K562 (cell line): Measurements from ENCODE around the gene GTSE1. TPM values are rescaled to one million over a fixed set of nuclear protein-coding genes. Genes with fewer than 3 reads are reported as not detected.

Experiments
- ATAC-seq: fragments of 200-7000 bp; cut with Tn5 transposase; 3 replicates; pipeline ENCODE4 v1.9.1; 2020; ENCODE audit warnings: moderate library complexity
- BruUV-seq: library from RNA; stranded (reverse); fragments of 400-500 nt; replicated peaks from 2 replicates; lab custom pipeline; 2021; lab: Mats Ljungman, UMichigan
- CTCF ChIA-PET: fragments of 300-600 bp; formaldehyde crosslinking; extraction: SDS; loops from one replicate; lab custom pipeline; 2021; ENCODE audit warnings: low intra/inter-chr PET ratio; lab: Yijun Ruan, JAX
- POLR2A ChIA-PET: fragments of 300-600, 350-650 bp; sonication (Branson Sonifier 250); formaldehyde crosslinking; extraction: SDS; loops from one replicate; lab custom pipeline; 2021; ENCODE audit warnings: antibody characterized with exemption, inconsistent platforms; lab: Yijun Ruan, JAX
- DNase-seq, 4 experiments: peaks; one replicate each; pipeline versions ENCODE4 v3.0.0 to v3.0.0-alpha.2; 2011 to 2018; ENCODE audit warnings: low spot score in 3 of 4, mixed read lengths in 3 of 4; ENCODE audit errors: extremely low read depth in 1 of 4
- FAIRE-seq: peaks from 2 replicates; lab custom pipeline; 2011; peaks lifted over from hg19 to GRCh38; lab: Jason Lieb, UNC
- H2AFZ ChIP-seq: 2 replicates; pipeline ENCODE4 v1.6.0; 2011; ENCODE audit warnings: low read depth, low read length, control low read depth, inconsistent platforms
- H3K27ac ChIP-seq: fragments of 200-600 bp; 3 replicates; pipeline ENCODE4 v1.8.0; 2011; ENCODE audit warnings: low read depth, mild to moderate bottlenecking, control low read depth, inconsistent platforms, low read length, moderate library complexity, mixed read lengths; ENCODE audit errors: extremely low read depth
- H3K27me3 ChIP-seq, 2 experiments: fragments of 300-600 bp in 1 of 2; 2 replicates in 1 of 2; 3 replicates in 1 of 2; pipeline versions ENCODE4 v1.6.0 to v1.8.0; 2011; ENCODE audit warnings: inconsistent platforms in 2 of 2, low read length in 2 of 2, mild to moderate bottlenecking in 1 of 2, mixed read lengths in 1 of 2, moderate library complexity in 1 of 2; ENCODE audit not compliant: control insufficient read depth in 2 of 2, insufficient read depth in 2 of 2
- H3K36me3 ChIP-seq: fragments of 300-600 bp; 3 replicates; pipeline ENCODE4 v1.8.0; 2011; ENCODE audit warnings: mild to moderate bottlenecking, low read length, inconsistent platforms; ENCODE audit not compliant: control insufficient read depth, insufficient read depth
- H3K4me1 ChIP-seq, 2 experiments: fragments of 200-600 bp in 1 of 2; replicated peaks in 1 of 2; 2 replicates in 1 of 2; 3 replicates in 1 of 2; pipeline versions ENCODE4 v1.5.1 to v1.8.0; 2011; ENCODE audit warnings: inconsistent platforms in 2 of 2, low read length in 2 of 2, mild to moderate bottlenecking in 1 of 2, mixed read lengths in 1 of 2, moderate library complexity in 1 of 2; ENCODE audit not compliant: control insufficient read depth in 2 of 2, insufficient read depth in 2 of 2
- H3K4me2 ChIP-seq: 2 replicates; pipeline ENCODE4 v1.6.1; 2011; ENCODE audit warnings: low read length, control low read depth, inconsistent platforms, mixed read lengths; ENCODE audit not compliant: insufficient read depth
- H3K4me3 ChIP-seq: fragments of 200-600 bp; sonication (generic), shearing (Covaris generic); 2 replicates; pipeline ENCODE4 v1.5.1; 2016; ENCODE audit warnings: control low read depth, inconsistent platforms
- H3K79me2 ChIP-seq: fragments of 200-600 bp; 3 replicates; pipeline ENCODE4 v1.8.0; 2011; ENCODE audit warnings: low read length, inconsistent platforms; ENCODE audit not compliant: control insufficient read depth, insufficient read depth
- H3K9ac ChIP-seq, 2 experiments: 2 replicates each; pipeline versions ENCODE4 v1.6.0 to v1.6.1; 2011; ENCODE audit warnings: low read depth in 2 of 2, low read length in 2 of 2, control low read depth in 1 of 2, inconsistent platforms in 1 of 2, mild to moderate bottlenecking in 1 of 2, mixed read lengths in 1 of 2; ENCODE audit not compliant: insufficient read depth in 1 of 2
- H3K9me1 ChIP-seq: one replicate; pipeline ENCODE4 v1.6.0; 2011; ENCODE audit warnings: inconsistent platforms, mild to moderate bottlenecking, low read length, moderate library complexity; ENCODE audit not compliant: control insufficient read depth, insufficient read depth
- H3K9me3 ChIP-seq: replicated peaks from 2 replicates; pipeline ENCODE4 v1.5.1; 2011; ENCODE audit warnings: low read depth, low read length, inconsistent platforms; ENCODE audit not compliant: control insufficient read depth, insufficient read depth
- H4K20me1 ChIP-seq: replicated peaks from 2 replicates; pipeline ENCODE4 v1.6.1; 2011; ENCODE audit warnings: low read length, inconsistent platforms, mixed read lengths; ENCODE audit not compliant: control insufficient read depth, insufficient read depth
- CBX5 ChIP-seq: IDR thresholded peaks from 2 replicates; pipeline ENCODE4 v1.6.1; 2014; ENCODE audit warnings: low read depth, borderline replicate concordance
- CHD4 ChIP-seq: fragments of 200-600 bp; sonication (generic); IDR thresholded peaks from 3 replicates; pipeline ENCODE4 v1.6.1; 2012; ENCODE audit warnings: low read depth, mild to moderate bottlenecking, mixed read lengths, low read length, inconsistent platforms; ENCODE audit not compliant: insufficient read depth, insufficient replicate concordance, poor library complexity, severe bottlenecking
- ERF ChIP-seq: fragments of 450-650 bp; formaldehyde crosslinking; IDR thresholded peaks from 2 replicates; pipeline ENCODE4 v1.4.0; 2020; ENCODE audit warnings: mild to moderate bottlenecking, mixed read lengths
- MAFF ChIP-seq: IDR thresholded peaks from 2 replicates; pipeline ENCODE4 v1.6.1; 2012; ENCODE audit warnings: low read length, improper control_type of control experiment
- NR2C2 ChIP-seq, 2 experiments: fragments of 200-800 bp in 1 of 2; sonication (Bioruptor generic) in 1 of 2; sonication (generic) in 1 of 2; formaldehyde crosslinking in 1 of 2; IDR thresholded peaks; 2 replicates each; pipeline versions ENCODE4 v1.6.1 to v1.8.0; 2016 to 2022; ENCODE audit warnings: mild to moderate bottlenecking in 1 of 2, missing compliant biosample characterization in 1 of 2, missing genetic modification characterization in 1 of 2, missing genetic modification reagents in 1 of 2
- PRDM10 ChIP-seq: fragments of 450-650 bp; IDR thresholded peaks from 2 replicates; pipeline ENCODE4 v1.6.1; 2018; ENCODE audit not compliant: partially characterized antibody
- TSHZ1 ChIP-seq: fragments of 250-450 bp; sonication (Bioruptor Pico); IDR thresholded peaks from 2 replicates; pipeline ENCODE4 v1.4.0; 2020; ENCODE audit warnings: mild to moderate bottlenecking, moderate library complexity
- ZNF184 ChIP-seq: sonication (generic); formaldehyde crosslinking; IDR thresholded peaks from 2 replicates; pipeline ENCODE4 v1.5.0; 2020; ENCODE audit warnings: missing genetic modification reagents
- ZNF408 ChIP-seq: fragments of 250-450 bp; sonication (Bioruptor Pico); IDR thresholded peaks from 2 replicates; pipeline ENCODE4 v1.4.0; 2020; ENCODE audit warnings: low read depth, mild to moderate bottlenecking, moderate library complexity
- ZNF780A ChIP-seq: fragments of 250-450 bp; sonication (Bioruptor Pico); IDR thresholded peaks from 2 replicates; pipeline ENCODE4 v1.5.0; 2021; ENCODE audit warnings: mild to moderate bottlenecking
- ZNF79 ChIP-seq: fragments of 250-450 bp; sonication (Bioruptor Pico); IDR thresholded peaks from 2 replicates; pipeline ENCODE4 v1.4.0; 2020; ENCODE audit warnings: low read depth, mild to moderate bottlenecking, moderate library complexity
- WGBS: fragments of 100-300 bp; shearing (Covaris generic); methylation state at CpG from one replicate; pipeline ENCODE4 v1.1.6; 2016; ENCODE audit warnings: low coverage, mixed read lengths; ENCODE audit not compliant: insufficient coverage; ENCODE audit errors: missing lambda C conversion rate; 5-methylcytosine and 5-hydroxymethylcytosine counted together
- in situ Hi-C: fragments of 300-500 bp; cut with MboI; formaldehyde crosslinking; loops from 4 replicates; pipeline ENCODE4 v1.15.0; 2018; ENCODE audit warnings: inconsistent platforms, mixed read lengths
- intact Hi-C: fragments of 100-400 bp; cut with micrococcal nuclease; formaldehyde crosslinking; loops from 2 replicates; pipeline ENCODE4 v1.14.2; 2022
- polyA plus RNA-seq, 8 experiments: library from polyadenylated mRNA; depleted of rRNA in 4 of 8; stranded (reverse) in 5 of 8; unstranded in 3 of 8; fragments of >200 nt; fragmentation: Nextera tagmentation in 2 of 8; fragmentation: Illumina TruSeq in 1 of 8; extraction: Ambion mirVana in 2 of 8; extraction: Trizol in 1 of 8; gene quantifications; 2 replicates each; pipeline versions ENCODE4 v1.2.1 to v1.2.3, GENCODE V29; 2011 to 2014; ENCODE audit warnings: inconsistent platforms in 1 of 8, missing spikeins in 1 of 8
- total RNA-seq, 7 experiments: library from RNA; depleted of rRNA in 6 of 7; stranded (reverse); fragments of >200 nt in 6 of 7; fragmentation: Illumina TruSeq in 2 of 7; extraction: Trizol in 2 of 7; gene quantifications; 2 replicates each; pipeline versions ENCODE4 v1.2.1 to v1.2.3, GENCODE V29; 2011 to 2021; ENCODE audit warnings: low replicate concordance in 1 of 7
- TF ChIP-seq, protein P1 (sequence below): fragments of 250-450 bp; sonication (Bioruptor Pico); IDR thresholded peaks from 2 replicates; pipeline ENCODE4 v1.4.0; 2020
- TF ChIP-seq, protein P2 (sequence below): IDR thresholded peaks from 2 replicates; pipeline ENCODE4 v1.6.1; 2011; ENCODE audit not compliant: insufficient read length; ENCODE audit errors: extremely low read depth

GTSE1 gene
- total and polyA plus RNA-seq, 9 of the 15 experiments (the other 6 are each of a cell fraction or from before 2014, with no cell fraction given): 2.5 to 22.5 (median 12.9) TPM

DNA sequence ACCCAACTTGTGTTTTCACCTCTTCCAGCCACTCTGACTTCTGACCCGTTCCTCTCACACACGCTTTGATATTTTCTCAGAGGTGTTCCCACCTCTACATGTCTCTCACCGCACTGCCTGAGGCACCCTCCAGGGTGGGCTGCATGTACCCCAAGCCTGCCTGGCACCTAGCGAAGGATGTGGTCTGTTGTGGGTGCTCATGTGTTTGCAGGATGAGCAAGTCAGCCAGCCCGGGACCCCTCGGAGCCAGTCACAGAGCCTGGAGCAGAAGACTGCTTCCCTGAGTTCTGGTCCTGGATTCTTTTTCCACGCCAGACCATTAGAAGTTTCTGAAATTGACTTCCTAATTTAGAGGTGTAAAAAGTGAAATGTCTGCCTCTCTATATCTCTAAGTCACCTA is 3.8 kb downstream of the GTSE1 start:
- no peak overlapping the region for H3K9ac ChIP-seq
- H3K4me1 ChIP-seq: peaks cover 2 to 18% of the 10 kb centered on the region in 2 experiments; a peak in 4 of 5 replicates
- 92% methylated on average over 6 of the region's 7 CpGs for WGBS
- POLR2A ChIA-PET: no interaction called here
- no peak for FAIRE-seq
- no peak for ATAC-seq
- in situ Hi-C loops (loop anchor here (25.0 kb wide), 1 partner anchor 288 kb away; no protein-coding TSS in a partner anchor), intact Hi-C loops (no loop called here)
- BruUV-seq: no TSS peak
- no peak for DNase-seq
- no peaks in the 10 kb centered on the region for H3K9me1 ChIP-seq
- H3K9me3 ChIP-seq: no peaks in the 10 kb centered on the region
- peaks cover 38% of the 10 kb centered on the region for H3K79me2 ChIP-seq
- no peaks in the 10 kb centered on the region for H4K20me1 ChIP-seq
- H3K4me2 ChIP-seq: no peak overlapping the region
- H3K27me3 ChIP-seq: no peaks in the 10 kb centered on the region
- CTCF ChIA-PET: no interaction called here
- H2AFZ ChIP-seq: no peak overlapping the region
- no peak overlapping the region for H3K4me3 ChIP-seq
- no peak overlapping the region for H3K27ac ChIP-seq
- H3K36me3 ChIP-seq: peaks cover 27% of the 10 kb centered on the region; the same call in 2 of the 3 replicates
- TF ChIP-seq PRDM10 (no peak), ZNF184 (no peak), ZNF780A (CRISPR knock-in tag) (no peak), MAFF (no peak), NR2C2 (CRISPR knock-in tag; IDR thresholded peaks at IDR 0.05) (no peak), NR2C2 (tag; IDR thresholded peaks at IDR 0.05) (no peak), ZNF408 (CRISPR knock-in tag) (no peak), CBX5 (no peak), ERF (CRISPR knock-in tag) (no peak), ZNF79 (CRISPR knock-in tag) (no peak), CHD4 (no peak), TSHZ1 (no peak)
- TF ChIP-seq, protein P1, sequence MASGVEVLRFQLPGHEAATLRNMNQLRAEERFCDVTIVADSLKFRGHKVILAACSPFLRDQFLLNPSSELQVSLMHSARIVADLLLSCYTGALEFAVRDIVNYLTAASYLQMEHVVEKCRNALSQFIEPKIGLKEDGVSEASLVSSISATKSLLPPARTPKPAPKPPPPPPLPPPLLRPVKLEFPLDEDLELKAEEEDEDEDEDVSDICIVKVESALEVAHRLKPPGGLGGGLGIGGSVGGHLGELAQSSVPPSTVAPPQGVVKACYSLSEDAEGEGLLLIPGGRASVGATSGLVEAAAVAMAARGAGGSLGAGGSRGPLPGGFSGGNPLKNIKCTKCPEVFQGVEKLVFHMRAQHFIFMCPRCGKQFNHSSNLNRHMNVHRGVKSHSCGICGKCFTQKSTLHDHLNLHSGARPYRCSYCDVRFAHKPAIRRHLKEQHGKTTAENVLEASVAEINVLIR (CRISPR knock-in tag): no peak
- TF ChIP-seq, protein P2, sequence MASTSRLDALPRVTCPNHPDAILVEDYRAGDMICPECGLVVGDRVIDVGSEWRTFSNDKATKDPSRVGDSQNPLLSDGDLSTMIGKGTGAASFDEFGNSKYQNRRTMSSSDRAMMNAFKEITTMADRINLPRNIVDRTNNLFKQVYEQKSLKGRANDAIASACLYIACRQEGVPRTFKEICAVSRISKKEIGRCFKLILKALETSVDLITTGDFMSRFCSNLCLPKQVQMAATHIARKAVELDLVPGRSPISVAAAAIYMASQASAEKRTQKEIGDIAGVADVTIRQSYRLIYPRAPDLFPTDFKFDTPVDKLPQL: no peak
